OCI-LY3 (cell line): Measurements from ENCODE around the gene SLC5A3.

Experiments
- H2AFZ ChIP-seq: fragments of 200-600, 300-600 bp; shearing (Covaris generic); 2 replicates; pipeline ENCODE4 v1.6.0; 2014; ENCODE audit warnings: antibody characterized with exemption, low read depth, low read length
- H3K27ac ChIP-seq: fragments of 200-600, 300-600 bp; sonication (generic); 2 replicates; pipeline ENCODE4 v1.5.1; 2014; ENCODE audit warnings: mild to moderate bottlenecking, low read length, moderate library complexity, mixed read lengths
- H3K27me3 ChIP-seq: fragments of 200-600, 300-600 bp; sonication (generic); 2 replicates; pipeline ENCODE4 v1.6.1; 2014; ENCODE audit warnings: low read depth, low read length, mixed read lengths
- H3K36me3 ChIP-seq: fragments of 200-600, 300-600 bp; sonication (generic); replicated peaks from 2 replicates; pipeline ENCODE3; 2014; ENCODE audit warnings: low read depth, low read length, mixed read lengths
- H3K4me1 ChIP-seq: fragments of 300-600, 200-600 bp; sonication (generic); 2 replicates; pipeline ENCODE4 v1.6.1; 2014; ENCODE audit warnings: low read length, mixed read lengths
- H3K4me2 ChIP-seq: fragments of 200-600, 300-600 bp; sonication (generic); 2 replicates; pipeline ENCODE4 v1.6.1; 2014; ENCODE audit warnings: low read length, mixed read lengths
- H3K4me3 ChIP-seq: fragments of 300-600, 200-600 bp; sonication (generic); 2 replicates; pipeline ENCODE4 v1.5.1; 2014; ENCODE audit warnings: antibody characterized with exemption, mild to moderate bottlenecking, low read length, moderate library complexity
- H3K79me2 ChIP-seq: fragments of 300-600, 200-600 bp; shearing (Covaris generic); 2 replicates; pipeline ENCODE4 v1.6.1; 2014; ENCODE audit warnings: mild to moderate bottlenecking, low read length, mixed read lengths
- H3K9ac ChIP-seq: fragments of 300-600, 200-600 bp; shearing (Covaris generic); 2 replicates; pipeline ENCODE4 v1.6.0; 2014; ENCODE audit warnings: mild to moderate bottlenecking, low read length, moderate library complexity
- H3K9me3 ChIP-seq: fragments of 200-600, 300-600 bp; shearing (Covaris generic); 2 replicates; pipeline ENCODE4 v1.6.1; 2014; ENCODE audit warnings: low read length, mixed read lengths; ENCODE audit not compliant: insufficient read depth
- H4K20me1 ChIP-seq: fragments of 200-600, 300-600 bp; sonication (generic); 2 replicates; pipeline ENCODE4 v1.6.1; 2016; ENCODE audit warnings: low read length, mixed read lengths; ENCODE audit not compliant: insufficient read depth
- EZH2phosphoT487 ChIP-seq: fragments of 200-600 bp; shearing (Covaris generic); IDR thresholded peaks from 2 replicates; pipeline ENCODE4 v1.6.1; 2018; ENCODE audit warnings: antibody characterized with exemption, mixed run types, low read depth
- TF ChIP-seq, protein P1 (sequence below): fragments of 200-600, 300-600 bp; sonication (generic); IDR thresholded peaks from 2 replicates; pipeline ENCODE4 v1.5.1; 2014; ENCODE audit warnings: antibody characterized with exemption, low read length, low read depth

Gene SLC5A3

DNA sequence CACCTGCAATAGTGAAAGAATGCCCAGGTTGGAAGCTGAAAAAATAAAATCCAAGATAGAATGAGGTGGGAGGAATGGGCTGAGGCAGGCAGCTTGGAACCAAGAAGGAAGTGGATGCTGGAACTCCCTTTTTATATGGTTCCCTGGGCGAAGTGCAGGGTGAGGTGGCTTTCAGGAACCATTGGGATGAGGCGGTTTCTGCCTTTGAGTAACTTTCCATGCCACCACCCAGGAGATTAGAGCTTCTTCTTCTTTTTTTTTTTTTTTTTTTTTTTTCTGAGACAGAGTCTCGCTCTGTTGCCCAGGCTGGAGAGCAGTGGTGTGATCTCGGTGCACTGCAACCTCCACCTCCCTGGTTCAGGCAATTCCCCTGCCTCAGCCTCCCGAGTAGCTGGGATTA, 17.8 kb upstream of the SLC5A3 start:
- no peaks in the 10 kb centered on the region for H3K79me2 ChIP-seq
- no peaks in the 10 kb centered on the region for H3K27me3 ChIP-seq
- H3K9me3 ChIP-seq, result no peaks in the 10 kb centered on the region
- TF ChIP-seq, protein P1, sequence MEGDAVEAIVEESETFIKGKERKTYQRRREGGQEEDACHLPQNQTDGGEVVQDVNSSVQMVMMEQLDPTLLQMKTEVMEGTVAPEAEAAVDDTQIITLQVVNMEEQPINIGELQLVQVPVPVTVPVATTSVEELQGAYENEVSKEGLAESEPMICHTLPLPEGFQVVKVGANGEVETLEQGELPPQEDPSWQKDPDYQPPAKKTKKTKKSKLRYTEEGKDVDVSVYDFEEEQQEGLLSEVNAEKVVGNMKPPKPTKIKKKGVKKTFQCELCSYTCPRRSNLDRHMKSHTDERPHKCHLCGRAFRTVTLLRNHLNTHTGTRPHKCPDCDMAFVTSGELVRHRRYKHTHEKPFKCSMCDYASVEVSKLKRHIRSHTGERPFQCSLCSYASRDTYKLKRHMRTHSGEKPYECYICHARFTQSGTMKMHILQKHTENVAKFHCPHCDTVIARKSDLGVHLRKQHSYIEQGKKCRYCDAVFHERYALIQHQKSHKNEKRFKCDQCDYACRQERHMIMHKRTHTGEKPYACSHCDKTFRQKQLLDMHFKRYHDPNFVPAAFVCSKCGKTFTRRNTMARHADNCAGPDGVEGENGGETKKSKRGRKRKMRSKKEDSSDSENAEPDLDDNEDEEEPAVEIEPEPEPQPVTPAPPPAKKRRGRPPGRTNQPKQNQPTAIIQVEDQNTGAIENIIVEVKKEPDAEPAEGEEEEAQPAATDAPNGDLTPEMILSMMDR, result no peak
- no peak for TF ChIP-seq EZH2phosphoT487
- H3K4me1 ChIP-seq, result no peaks in the 10 kb centered on the region
- H4K20me1 ChIP-seq, result no peaks in the 10 kb centered on the region
- H3K27ac ChIP-seq, result no peak overlapping the region
- no peak overlapping the region for H3K9ac ChIP-seq
- no peak overlapping the region for H3K4me3 ChIP-seq
- no peak overlapping the region for H2AFZ ChIP-seq
- H3K4me2 ChIP-seq, result no peak overlapping the region
- no peaks in the 10 kb centered on the region for H3K36me3 ChIP-seq

DNA sequence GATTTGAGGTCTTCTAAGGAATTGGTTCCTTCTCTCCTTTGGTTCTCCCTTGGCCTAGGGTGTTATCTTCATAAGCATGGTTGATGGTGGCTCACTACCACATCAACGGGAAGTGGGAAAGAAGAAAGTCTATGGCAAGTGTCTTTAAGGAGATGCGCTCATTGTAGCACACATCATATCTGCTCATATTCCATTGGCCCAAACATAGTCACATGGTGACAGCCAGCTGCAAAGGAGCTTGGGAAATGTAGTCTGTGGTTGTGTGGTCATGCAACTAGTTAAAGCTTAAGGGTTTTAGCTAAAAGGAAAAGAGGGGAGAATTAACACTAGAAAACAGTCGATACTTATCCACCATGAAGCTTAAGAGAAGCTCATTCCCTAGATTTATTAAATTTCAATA, 11.4 kb upstream of the SLC5A3 start:
- no peaks in the 10 kb centered on the region for H3K9me3 ChIP-seq
- H3K4me2 ChIP-seq, result peak overlapping the region; percentile 27; the same call in 1 of the 2 replicates
- H3K79me2 ChIP-seq, result no peaks in the 10 kb centered on the region
- no peak for TF ChIP-seq EZH2phosphoT487
- TF ChIP-seq, protein P1, result no peak
- no peaks in the 10 kb centered on the region for H4K20me1 ChIP-seq
- H2AFZ ChIP-seq, result peak overlapping the region; percentile 54; the same call in 1 of the 2 replicates
- no peak overlapping the region for H3K4me3 ChIP-seq
- H3K36me3 ChIP-seq, result no peaks in the 10 kb centered on the region
- no peaks in the 10 kb centered on the region; the same call in 1 of the 2 replicates for H3K27me3 ChIP-seq
- H3K4me1 ChIP-seq, result no peaks in the 10 kb centered on the region
- H3K9ac ChIP-seq, result no peak overlapping the region
- H3K27ac ChIP-seq, result no peak overlapping the region

DNA sequence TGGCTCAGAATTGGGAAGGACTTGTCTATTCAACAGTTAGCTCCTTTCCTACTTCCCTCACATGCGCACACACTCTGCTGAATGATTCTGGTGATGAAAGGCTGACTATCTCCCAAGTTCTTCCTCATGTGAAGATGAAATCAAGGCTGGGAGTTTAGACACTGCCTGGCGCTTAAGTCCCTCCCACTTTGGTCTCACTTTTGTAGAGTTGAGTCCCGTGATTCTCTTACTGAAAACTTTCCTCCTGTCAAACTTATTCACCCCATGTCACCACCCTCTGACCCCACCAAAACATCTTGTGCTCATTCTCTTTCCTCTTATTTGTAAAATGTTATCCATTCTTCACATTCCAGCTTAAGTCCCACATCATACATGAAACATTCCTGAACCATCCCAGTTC, 8.4 kb upstream of the SLC5A3 start:
- Histone ChIP-seq H3K4me2 (no peak overlapping the region), H2AFZ (no peak overlapping the region), H3K27ac (no peak overlapping the region), H3K9me3 (no peaks in the 10 kb centered on the region), H3K9ac (no peak overlapping the region), H3K4me1 (peaks cover 6% of the 10 kb centered on the region; the same call in 1 of the 2 replicates), H3K27me3 (no peaks in the 10 kb centered on the region; the same call in 1 of the 2 replicates), H4K20me1 (no peaks in the 10 kb centered on the region), H3K4me3 (no peak overlapping the region), H3K79me2 (no peaks in the 10 kb centered on the region), H3K36me3 (no peaks in the 10 kb centered on the region)
- no peak for TF ChIP-seq EZH2phosphoT487
- TF ChIP-seq, protein P1, result no peak

DNA sequence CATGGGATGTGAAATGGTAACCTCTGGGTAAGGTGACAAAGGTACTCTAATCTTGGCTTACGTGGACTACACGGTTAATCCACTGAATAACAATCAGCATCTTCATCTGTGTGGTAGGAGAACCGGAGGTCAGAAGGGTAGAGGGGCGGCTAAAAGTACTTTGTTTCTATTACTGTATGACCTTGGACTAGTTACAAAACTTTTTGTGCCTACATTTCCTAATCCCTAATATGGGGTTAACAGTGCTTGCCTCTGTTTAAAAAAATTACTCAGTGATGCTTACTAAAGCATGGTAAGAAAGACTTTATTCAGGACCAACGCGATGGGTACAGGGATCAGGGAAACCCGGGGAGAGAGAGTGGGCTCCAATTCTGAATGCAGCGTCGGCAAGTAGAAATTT, 1.7 kb upstream of the SLC5A3 start:
- H3K79me2 ChIP-seq, result peaks cover 28% of the 10 kb centered on the region
- H3K36me3 ChIP-seq, result peaks cover 14% of the 10 kb centered on the region
- H3K4me3 ChIP-seq, result no peak overlapping the region
- H3K9ac ChIP-seq, result no peak overlapping the region
- TF ChIP-seq, protein P1, result no peak
- no peak for TF ChIP-seq EZH2phosphoT487
- H4K20me1 ChIP-seq, result peaks cover 13% of the 10 kb centered on the region
- no peaks in the 10 kb centered on the region for H3K27me3 ChIP-seq
- H3K9me3 ChIP-seq, result no peaks in the 10 kb centered on the region
- no peak overlapping the region for H3K4me2 ChIP-seq
- no peak overlapping the region for H2AFZ ChIP-seq
- H3K27ac ChIP-seq, result no peak overlapping the region
- peaks cover 30% of the 10 kb centered on the region for H3K4me1 ChIP-seq
